Erythroblast (primary cell): ENCODE results near the gene C20orf204.

Experiments
- DNase-seq, 2 experiments: peaks; one replicate each; lab custom pipeline; 2025; lab: John Stamatoyannopoulos, UW
- GATA1 ChIP-seq: IDR thresholded peaks from 2 replicates; pipeline ENCODE4 v1.6.1; 2011; ENCODE audit warnings: low read depth, mild to moderate bottlenecking, control low read depth, low read length, moderate library complexity
- POLR2A ChIP-seq: IDR thresholded peaks from 2 replicates; pipeline ENCODE4 v1.6.1; 2011; ENCODE audit warnings: mild to moderate bottlenecking, low read length

C20orf204 gene

GRCh38 chr20:64051033-64051452, 15.1 kb downstream of the C20orf204 start:
- TF ChIP-seq GATA1 (no peak), POLR2A (no peak)

GRCh38 chr20:64051561-64052325, 15.8 kb downstream of the C20orf204 start:
- no peak for TF ChIP-seq POLR2A
- no peak for TF ChIP-seq GATA1
- no peak for DNase-seq

More at GRCh38 chr20:64051033-64051452, 15.1 kb downstream of the C20orf204 start:
- no peak for DNase-seq

DNA sequence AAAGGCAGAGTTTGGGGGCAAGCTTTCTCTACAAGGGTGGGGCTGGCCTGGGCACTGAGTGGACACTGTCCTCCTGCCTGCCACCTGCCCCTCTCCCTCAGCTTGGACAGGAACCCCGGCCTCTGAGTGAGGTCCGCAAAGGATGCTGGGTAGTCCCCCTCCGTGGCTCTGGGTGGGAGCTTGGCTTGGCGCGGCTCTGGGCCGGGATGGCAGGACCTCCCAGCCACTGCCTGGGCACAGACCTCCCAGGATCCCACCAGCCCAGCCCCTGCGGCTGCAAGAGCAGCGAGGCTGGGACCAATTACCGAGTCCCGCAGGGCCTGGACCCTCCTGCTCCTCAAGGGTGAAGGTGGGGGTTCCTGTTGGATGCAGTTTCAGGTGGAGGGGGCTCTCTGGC, 16.3 kb downstream of the C20orf204 start:
- no peak for DNase-seq
- TF ChIP-seq GATA1, result no peak
- TF ChIP-seq POLR2A, result no peak

DNA sequence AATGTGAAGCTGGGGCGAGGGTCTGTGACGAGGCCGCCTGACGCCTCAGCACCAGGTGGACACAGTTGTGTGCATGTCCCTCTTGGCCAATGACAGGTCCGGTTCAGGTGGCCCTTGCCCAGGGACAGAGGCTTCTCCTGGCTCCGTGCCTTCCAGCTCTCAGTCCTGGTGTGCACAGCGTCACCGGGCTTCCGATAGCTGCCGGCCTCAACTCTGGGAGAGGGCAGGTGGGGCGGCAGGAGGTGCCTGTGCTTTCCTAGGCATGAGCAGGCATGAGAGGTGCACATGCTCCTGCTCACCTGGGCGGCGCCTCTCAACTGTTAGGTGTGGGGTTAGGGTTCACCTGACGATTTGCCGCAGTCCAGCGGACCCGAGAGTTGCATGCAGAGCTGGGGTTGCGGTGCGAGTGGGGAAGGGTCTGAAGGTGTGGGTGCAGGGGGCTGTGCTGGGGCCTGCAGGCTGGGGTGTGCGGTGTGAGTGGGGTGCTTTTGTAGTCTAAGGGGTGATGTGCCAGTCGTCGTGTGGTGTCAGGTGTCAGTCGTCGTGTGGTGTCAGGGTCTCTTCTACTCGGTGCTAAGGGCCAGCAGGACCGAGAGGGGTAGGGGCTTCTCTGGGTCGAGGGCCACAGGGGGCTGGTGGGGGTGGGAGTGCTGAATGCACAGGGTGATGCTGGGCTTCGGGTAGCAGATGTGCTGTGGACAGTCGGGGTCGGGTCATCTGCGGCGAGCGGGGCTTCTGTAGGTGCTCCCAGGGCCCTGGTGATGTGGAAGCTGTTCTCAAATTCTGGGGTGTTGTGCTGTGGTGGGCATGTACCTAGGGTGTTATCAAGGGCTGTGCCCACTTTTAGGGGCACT, 17.2 kb downstream of the C20orf204 start:
- no peak for DNase-seq
- TF ChIP-seq POLR2A, result no peak
- TF ChIP-seq GATA1, result no peak

- no peak for TF ChIP-seq GATA1
- no peak for TF ChIP-seq POLR2A
- peak in 1 of 2 experiments; percentile 28 for DNase-seq
Measured at GRCh38 chr20:64053841-64054661, 18.1 kb downstream of the C20orf204 start.

- TF ChIP-seq POLR2A, result no peak
- TF ChIP-seq GATA1, result no peak
- DNase-seq, result no peak
Measured at GRCh38 chr20:64055396-64055892, 19.5 kb downstream of the C20orf204 start.

GRCh38 chr20:64055893-64056638, 20.1 kb downstream of the C20orf204 start:
- TF ChIP-seq POLR2A (no peak), GATA1 (no peak)
- no peak for DNase-seq

- TF ChIP-seq GATA1, result no peak
- no peak for TF ChIP-seq POLR2A
- no peak for DNase-seq
Measured at GRCh38 chr20:64056639-64056888, 20.6 kb downstream of the C20orf204 start.

GRCh38 chr20:64056889-64057627, 21.1 kb downstream of the C20orf204 start:
- no peak for TF ChIP-seq GATA1
- TF ChIP-seq POLR2A, result no peak
- DNase-seq, result no peak

- no peak for TF ChIP-seq POLR2A
- no peak for TF ChIP-seq GATA1
- DNase-seq, result peak; percentile 56 to 73
Measured at GRCh38 chr20:64057628-64058498, 21.9 kb downstream of the C20orf204 start.

DNA sequence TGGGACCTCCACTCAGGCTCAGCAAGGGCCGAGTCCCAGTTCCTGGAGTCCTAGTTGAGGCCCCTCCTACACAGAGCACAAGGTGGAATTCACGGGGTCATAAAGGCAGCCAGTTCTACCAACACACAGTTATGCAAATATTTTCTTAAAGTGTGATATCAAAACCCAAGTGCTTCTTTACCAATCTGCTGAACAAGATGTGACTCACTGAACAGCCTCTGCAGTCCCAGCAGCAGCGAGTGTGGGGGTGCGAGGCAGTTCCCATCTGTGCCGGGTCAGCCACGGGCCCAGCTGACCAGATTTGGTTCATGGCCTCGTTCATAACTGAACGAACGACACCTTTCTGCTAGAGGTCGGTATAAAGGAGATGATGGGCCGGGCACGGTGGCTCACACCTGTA, 22.6 kb downstream of the C20orf204 start:
- TF ChIP-seq POLR2A, result no peak
- no peak for TF ChIP-seq GATA1
- no peak for DNase-seq

DNA sequence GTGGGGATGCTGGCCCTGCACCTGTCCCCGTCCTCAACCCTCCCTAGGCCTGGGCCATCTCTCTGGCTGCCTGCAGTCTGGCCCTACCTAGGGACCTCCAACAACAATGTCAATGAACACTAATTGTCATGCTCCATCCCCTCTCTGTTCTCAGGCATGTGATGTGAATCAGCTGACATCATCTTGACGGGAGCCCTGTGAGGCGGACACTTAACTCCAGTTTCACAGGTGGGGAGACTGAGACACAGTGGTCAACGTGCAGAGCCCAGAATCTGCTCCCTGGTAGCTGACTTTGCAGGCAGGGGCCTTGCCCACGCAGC, 26.3 kb downstream of the C20orf204 start:
- TF ChIP-seq POLR2A, result no peak
- no peak for TF ChIP-seq GATA1
- DNase-seq, result no peak
